NCI-H748 (cell line): ENCODE data around the gene SLIT1.

Source experiments
- DNase-seq: peaks from one replicate; lab custom pipeline; 2025; ENCODE audit not compliant: unreplicated experiment; lab: John Stamatoyannopoulos, UW

Gene SLIT1

GRCh38 chr10:97028832-97029178, 157.0 kb downstream of the SLIT1 start:
- DNase-seq, result no peak

- no peak for DNase-seq
These were observed 157.5 kb downstream of the SLIT1 start for GRCh38 chr10:97028126-97028831.

GRCh38 chr10:97025613-97026242, 160.0 kb downstream of the SLIT1 start:
- DNase-seq, result peak; percentile 51

GRCh38 chr10:97024168-97025073, 161.3 kb downstream of the SLIT1 start:
- DNase-seq, result no peak

GRCh38 chr10:97023401-97024167, 162.2 kb downstream of the SLIT1 start:
- no peak for DNase-seq

GRCh38 chr10:97022616-97023015, 163.1 kb downstream of the SLIT1 start:
- no peak for DNase-seq

- DNase-seq, result peak; percentile 78
These were observed 165.0 kb downstream of the SLIT1 start for GRCh38 chr10:97020452-97021400.

- no peak for DNase-seq
These were observed 166.4 kb downstream of the SLIT1 start for GRCh38 chr10:97019213-97019844.

GRCh38 chr10:97018251-97019212, 167.2 kb downstream of the SLIT1 start:
- DNase-seq, result no peak

GRCh38 chr10:97017474-97017903, 168.3 kb downstream of the SLIT1 start:
- DNase-seq, result no peak

GRCh38 chr10:97016728-97017473, 168.9 kb downstream of the SLIT1 start:
- no peak for DNase-seq

GRCh38 chr10:97015240-97015639, 170.5 kb downstream of the SLIT1 start:
- DNase-seq, result no peak

- DNase-seq, result no peak
These were observed 171.8 kb downstream of the SLIT1 start for GRCh38 chr10:97013983-97014382.

- no peak for DNase-seq
These were observed 172.2 kb downstream of the SLIT1 start for GRCh38 chr10:97013568-97013967.

- DNase-seq, result no peak
These were observed 173.3 kb downstream of the SLIT1 start for GRCh38 chr10:97012470-97012869.

- DNase-seq, result no peak
These were observed 174.4 kb downstream of the SLIT1 start for GRCh38 chr10:97011397-97011796.

- no peak for DNase-seq
These were observed 175.0 kb downstream of the SLIT1 start for GRCh38 chr10:97010695-97011206.
